ENCODE measurements around the gene PCCA. TPM values are rescaled to one million over a fixed set of nuclear protein-coding genes. Genes with fewer than 3 reads are reported as not detected.
"Not testable (repeated sequence)": the region's sequence is repeated elsewhere in the genome, so short reads cannot be mapped to it uniquely, and the experiment has no call there.

Gene PCCA
- total RNA-seq, 1 donor from 2014 or later: 24.4 TPM

DNA sequence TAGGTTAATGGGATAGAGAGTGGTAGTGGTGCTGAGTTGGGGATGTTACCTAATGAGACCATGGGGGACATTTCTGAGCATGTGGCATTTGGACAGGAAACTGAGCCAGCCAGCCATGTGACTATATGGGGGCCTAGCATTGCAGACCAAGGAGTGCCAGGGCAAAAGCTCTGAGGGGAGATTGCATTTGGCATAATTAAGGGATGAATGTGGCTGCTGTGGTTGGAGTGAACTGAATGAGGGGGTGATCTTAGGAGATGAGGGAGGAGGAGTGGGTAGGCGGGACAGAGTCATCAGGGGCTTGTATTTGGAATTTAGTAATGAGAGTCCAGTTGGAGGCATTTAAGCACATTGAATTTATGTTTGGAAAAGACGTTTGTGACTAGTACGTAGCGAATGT is 6.6 kb downstream of the PCCA start:
- no peak for DNase-seq (ENCODE audit: extremely low read depth, low read depth, low spot score)

DNA sequence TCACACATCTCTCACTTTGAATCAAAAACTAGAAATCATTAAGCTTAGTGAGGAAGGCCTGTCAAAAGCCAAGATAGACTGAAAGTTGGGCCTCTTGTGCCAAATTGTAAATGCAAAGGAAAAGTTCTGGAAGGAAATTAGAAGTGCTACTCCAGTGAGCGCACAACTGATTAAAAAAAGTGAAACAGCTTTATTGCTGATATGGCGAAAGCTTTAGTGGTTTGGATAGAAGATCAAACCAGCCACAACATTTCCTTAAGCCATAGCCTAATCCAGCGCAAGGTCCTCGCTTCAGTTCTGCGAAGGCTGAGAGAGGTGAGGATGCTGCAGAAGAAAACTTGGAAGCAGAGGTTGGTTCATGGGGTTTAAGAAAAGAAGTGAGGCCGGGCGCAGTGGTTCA is 7.6 kb downstream of the PCCA start:
- DNase-seq (ENCODE audit: extremely low read depth, low read depth, low spot score): no peak

DNA sequence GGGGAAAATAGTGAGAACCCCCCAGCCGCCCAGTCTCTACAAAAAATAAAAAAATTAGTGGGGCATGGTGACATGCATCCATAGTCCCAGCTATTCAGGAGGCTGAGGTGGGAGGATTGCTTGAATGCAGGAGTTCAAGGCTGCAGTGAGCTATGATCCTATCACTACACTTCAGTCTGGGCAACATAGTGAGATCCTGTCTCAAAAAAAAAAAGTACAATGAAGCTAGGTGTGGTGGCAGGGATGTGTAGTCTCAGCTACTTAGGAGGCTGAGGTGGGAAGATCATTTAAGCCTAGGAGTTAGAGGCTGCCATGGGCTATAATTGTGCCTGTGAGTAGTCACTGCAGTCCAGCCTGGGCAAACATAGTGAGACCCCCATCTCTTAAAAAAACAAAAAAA is 8.9 kb downstream of the PCCA start:
- no peak for DNase-seq (ENCODE audit: extremely low read depth, low read depth, low spot score)

DNA sequence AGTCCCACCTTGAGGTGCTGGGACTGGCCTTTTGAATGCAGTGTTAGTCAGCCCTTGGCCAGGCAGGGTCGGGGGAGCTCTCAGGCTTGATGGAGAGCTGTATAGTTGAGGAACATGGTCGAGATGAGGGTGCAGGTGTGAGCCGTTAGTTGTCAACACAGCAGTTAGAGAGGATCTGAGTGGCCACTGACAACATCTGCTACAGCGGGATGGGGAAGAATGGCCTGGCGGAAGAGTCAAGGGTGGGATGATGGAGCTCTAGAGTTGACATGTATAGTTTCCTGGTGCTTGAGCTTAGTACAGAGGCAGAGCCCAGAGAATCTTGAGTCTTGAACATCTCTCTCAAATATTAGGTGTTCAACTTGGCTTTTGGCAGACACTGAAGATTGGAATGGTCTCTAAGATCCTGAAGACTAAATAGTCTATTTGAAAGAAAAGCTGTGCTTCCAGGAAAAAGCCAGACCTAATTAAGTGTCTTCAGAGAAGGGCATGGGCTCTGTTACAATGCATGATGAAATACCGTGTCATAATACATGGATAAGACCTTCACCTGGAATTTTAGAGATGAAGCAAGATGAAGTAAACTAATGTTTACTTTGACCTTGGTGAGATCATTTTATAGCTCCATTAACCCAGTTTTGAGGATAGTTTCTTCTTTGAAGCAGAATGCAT is 9.7 kb downstream of the PCCA start:
- DNase-seq (ENCODE audit: extremely low read depth, low read depth, low spot score): no peak

DNA sequence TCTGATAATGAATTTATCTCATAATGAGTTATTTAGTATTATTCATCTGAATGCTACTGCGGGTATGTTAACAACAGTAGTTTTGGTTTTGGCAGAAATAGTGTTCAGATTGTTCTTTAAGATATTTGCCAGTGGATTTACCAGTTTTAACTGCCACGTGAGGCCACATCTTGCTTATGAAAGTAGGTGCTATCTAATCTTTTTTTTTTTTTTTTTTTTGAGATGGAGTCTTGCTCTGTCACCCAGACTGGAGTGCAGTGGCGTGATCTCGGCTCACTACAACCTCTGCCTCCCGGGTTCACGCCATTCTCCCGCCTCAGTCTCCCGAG is 10.2 kb downstream of the PCCA start:
- DNase-seq (ENCODE audit: extremely low read depth, low read depth, low spot score): not testable (repeated sequence)

DNA sequence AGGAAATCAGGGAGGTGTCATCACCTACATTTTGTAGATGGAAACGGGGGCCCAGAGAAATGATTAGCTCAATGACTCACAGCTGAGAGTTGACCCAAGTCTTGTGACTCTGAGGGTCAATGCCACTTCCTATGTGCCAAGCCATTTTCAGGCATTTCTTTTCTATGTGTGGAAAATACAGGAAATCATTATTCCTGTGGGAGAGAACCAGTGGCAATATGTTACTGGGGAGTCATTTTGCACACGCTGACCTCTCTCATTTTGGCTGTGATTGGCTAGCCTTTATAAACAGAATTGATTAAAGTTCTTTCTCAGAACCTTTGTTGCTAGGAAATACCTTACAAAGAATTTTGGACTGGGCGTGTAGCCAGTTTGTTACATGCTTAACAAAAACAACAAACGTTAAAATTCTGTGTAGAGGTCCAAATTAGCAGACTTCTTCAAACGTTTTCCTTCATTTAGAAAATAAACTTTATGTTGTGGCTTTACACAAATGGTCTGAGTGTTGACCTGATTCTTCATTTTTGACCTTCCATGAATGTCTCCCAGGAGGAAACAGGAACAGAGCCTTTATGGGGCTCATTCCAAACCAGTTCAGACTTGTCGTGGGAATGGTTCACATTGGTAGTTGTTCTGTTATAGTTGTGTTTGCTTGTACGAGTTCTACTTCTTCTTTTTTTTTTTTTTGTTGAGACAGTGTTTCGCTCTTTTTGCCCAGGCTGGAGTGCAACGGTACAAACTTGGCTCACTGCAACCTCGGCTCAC is 11.4 kb downstream of the PCCA start:
- peak; percentile 86 for DNase-seq (ENCODE audit: extremely low read depth, low read depth, low spot score)

DNA sequence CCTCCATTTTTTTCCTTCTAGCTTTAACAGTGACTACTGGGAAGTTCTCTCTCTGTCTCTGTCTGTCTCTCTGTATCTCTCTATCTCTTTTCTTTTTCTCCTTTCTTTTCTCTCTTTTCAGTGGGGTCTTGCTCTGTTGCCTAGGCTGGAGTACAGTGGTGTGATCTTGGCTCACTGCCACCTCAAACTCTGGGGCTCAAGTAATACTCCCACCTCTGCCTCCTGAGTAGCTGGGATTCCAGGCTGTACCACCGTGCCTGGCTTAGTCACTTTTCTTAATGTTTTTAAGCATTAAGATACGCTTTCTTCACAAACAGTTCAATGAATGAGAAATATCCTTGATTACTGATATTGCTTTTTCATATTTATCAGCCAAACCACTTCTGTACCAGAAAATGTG is 13.1 kb downstream of the PCCA start:
- no peak for DNase-seq (ENCODE audit: extremely low read depth, low read depth, low spot score)

DNA sequence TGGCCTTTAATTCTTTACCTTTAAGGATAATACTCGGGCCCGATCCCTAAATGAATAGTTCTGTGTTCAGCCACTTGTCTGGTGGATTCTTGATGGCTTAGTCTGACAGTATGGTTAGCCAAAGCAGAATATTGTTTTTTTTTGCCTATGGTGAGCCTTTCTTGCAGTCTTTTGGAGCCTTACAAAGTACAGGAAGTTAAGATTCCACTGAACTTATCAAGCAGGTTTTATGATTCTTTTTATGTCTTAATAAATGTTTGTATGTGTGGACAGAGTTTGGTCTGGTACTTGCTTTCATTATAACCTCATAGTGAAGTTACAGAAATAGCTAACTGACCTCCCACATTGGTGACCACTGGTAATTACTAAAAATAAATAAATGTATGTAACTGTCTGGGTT is 17.1 kb downstream of the PCCA start:
- DNase-seq (ENCODE audit: extremely low read depth, low read depth, low spot score): no peak

DNA sequence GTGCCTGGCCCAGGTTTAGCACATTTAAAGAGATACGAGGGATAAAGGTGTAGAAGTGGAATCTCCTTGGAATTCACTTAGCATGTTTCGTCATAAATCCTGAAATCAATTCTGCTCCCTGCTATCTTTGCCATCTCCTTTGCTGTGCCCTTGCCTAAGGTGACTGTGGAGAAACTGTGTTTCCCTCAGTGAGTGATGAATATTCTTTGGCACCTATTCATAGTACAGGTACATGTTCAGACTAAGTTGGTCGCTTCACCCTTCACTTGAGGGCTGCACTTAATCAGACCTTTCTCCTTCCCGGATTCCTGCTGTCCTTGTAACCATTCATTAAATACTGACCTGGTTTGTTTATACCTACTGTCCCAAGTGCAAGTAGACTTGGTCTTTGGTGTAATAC is 17.8 kb downstream of the PCCA start:
- DNase-seq (ENCODE audit: extremely low read depth, low read depth, low spot score): no peak

DNA sequence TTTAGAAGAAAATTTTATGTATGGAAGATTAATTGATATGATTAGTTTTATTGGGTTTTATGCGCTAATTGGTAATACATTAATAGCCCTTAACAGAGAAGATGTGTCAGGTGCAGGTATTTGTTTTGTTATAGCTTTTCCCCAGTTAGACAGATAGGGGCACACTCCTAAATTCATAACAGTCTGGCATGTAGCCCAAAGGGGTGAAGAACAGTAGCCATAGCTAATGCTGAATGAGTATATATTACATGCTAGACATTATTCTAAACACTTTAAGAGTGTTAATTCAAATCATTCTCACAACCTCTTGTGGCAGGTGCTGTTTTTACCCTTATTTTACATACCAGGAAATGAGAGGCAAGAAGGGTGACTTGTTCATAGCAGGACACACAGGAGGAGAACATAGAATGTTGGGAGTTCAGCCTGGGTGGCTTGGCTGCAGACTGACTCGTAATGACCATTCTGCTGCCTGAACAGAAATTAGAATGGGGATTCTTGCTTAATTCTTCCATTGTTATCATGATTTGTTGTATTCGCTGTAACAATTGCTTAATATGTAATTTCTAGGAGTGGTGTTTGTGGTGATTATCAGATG is 20.1 kb downstream of the PCCA start:
- no peak for DNase-seq (ENCODE audit: extremely low read depth, low read depth, low spot score)

DNA sequence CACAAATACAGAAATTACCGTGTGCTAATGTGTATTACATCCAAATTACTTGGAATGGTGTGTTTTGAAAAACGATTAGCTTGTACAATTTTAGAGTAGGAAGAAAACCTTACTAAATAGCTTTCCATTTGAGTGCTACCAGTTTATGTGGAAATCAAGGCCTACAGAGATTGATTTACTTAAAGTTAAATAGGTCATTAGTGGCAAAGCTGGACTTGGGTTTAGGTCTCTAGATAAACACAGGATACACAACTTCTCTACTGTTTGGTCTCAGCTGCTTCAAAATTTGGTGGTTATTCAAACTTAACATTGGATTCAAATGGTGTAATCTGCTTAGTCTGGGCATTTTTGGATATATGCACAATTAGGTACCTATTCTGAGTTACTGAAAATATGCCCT is 21.4 kb downstream of the PCCA start:
- DNase-seq (ENCODE audit: extremely low read depth, low read depth, low spot score): no peak

DNA sequence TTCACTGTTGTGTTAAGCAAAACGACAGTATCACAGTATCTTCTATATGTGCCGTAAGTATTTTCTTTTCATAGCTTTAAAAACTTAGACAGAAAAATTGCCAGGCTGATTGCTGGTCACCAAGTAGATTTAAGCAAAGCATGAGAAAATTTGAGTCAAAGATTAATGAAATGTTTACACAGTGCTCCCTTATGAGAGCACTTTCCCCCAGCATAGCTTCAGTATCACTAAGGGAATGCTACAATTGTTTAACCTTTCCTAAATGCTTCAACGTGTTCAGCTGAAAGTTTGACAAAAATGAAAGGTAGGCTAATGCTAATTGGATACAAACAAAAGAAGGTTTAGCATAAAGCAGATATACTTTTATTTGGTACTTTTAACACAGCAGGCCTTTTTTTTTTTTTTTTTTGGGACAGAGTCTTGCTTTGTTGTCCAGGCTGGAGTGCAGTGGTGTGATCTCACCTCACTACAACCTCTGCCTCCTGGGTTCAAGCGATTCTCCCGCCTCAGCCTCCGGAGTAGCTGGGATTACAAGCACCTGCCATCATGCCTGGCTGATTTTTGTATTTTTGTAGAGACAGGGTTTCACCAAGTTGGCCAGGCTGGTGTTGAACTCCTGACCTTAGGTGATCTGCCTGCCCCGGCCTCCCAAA is 23.4 kb downstream of the PCCA start:
- no peak for DNase-seq (ENCODE audit: extremely low read depth, low read depth, low spot score)

DNA sequence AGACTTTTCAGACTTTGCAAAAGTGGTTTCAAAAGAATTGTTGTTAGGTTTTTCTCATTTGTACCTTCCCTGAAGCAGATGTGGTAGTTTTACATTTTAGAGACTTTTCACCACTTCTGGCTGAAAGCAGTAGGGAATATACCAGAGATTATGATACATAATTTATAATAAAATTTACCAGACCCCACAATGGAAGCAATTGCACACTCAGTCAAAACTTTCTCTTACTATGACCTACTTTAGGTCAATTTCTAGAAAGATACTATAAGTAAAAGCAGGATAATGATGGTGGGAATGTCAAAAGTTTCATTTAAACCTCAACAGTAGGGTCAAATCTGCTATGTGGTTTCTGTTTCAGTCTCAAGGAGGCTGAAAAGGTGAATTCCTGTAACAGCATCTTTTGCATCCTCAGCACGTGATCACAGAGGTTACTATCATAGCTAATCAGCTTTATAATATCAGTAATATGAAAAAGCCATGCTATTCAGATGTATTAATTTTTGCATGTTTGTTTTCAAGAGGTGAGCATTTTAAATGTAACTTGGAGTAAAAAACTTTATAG is 26.9 kb downstream of the PCCA start:
- no peak for DNase-seq (ENCODE audit: extremely low read depth, low read depth, low spot score)

DNA sequence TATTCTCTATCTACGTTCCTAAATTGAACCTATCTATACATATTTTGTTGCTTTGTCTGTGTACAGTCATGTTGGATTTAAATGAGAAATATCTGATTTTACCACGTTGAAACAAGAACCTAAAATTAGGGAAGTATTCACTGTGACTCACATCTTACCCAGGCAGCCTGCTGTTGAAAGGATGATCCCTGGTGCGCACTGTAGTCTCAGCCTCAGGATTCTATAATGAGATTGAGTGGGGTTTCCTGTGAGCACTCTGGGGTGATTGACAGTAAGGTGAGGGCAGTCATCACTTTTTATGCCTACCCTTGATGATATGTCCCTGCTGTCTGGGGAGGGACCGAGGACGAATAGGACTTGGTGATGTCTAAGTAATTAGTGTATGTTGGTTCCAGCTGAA is 35.4 kb downstream of the PCCA start:
- DNase-seq (ENCODE audit: extremely low read depth, low read depth, low spot score): no peak

DNA sequence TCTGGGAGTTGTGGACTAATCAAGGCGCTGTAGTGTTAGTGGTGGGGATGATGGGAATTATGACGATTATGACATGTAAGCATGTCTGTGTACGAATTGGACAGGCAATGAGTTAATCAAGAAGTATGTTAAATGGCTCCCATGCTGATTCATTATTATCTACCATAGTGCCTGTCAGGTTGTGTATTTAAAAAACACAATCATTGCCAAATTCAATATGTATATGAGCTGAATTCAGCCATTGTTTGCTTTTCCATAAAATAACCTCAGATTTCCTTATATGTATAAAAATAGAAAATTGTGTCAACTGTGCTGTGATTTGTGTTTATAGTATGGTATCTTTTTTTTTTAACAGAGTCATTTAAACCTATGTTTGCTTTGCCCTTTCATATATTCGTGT is 37.1 kb downstream of the PCCA start:
- DNase-seq (ENCODE audit: extremely low read depth, low read depth, low spot score): no peak

DNA sequence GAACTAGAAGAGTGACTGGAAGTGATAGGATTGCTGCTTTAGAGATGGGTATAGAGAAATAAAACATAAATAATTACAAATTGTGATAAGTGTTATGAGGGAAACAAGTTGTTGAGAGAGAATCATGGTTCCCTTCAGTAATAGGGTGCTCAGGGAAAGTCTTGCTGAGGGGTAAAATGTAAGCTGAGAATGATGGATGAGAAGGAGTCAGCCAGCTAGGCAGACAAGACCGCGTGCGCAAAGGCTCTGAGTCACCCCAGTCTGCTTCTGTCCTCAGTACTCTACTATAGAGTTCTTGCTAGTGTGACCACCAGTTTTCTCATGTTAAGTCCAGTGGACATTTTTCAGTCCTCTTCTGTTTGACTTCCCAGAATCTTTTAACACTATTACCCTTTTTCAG is 39.5 kb downstream of the PCCA start:
- no peak for DNase-seq (ENCODE audit: extremely low read depth, low read depth, low spot score)

DNA sequence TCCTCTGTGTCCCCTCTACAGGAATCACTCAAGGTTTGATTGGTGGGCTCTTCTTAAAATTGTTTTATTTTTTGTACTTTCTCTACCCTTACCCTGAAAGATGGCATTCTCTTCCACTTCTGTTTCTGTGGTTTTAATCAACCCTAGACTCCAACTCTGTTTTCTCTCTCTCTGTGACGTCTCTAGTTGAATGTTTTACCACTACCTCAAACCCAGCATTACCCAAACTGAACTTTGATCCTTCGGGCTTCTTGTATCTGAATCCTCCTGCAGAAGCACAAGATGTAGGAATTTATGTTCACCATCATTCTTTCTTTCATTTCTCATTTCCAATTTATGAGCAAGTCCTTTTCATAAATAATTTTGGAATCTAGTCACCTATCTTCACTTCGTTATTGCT is 39.9 kb downstream of the PCCA start:
- DNase-seq (ENCODE audit: extremely low read depth, low read depth, low spot score): no peak

DNA sequence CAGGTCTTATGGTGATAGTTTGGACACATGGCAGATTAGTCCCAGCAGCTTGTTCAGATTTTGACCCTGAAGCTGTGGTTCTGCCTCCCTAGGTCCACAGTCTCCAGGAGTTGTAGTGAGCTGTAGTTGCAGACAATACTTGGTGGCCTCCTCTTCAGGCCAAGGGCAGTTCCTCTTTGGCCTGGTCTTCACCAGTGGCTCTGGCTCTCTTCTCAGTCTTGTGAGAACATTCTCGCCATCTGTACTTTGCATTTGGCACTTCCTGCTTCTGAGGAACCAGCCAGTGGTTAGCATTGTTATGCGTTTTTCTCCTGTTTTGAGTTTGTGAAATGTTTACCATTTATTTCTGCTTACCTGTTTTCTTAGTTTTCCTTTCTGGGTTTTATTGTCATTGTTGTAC is 40.7 kb downstream of the PCCA start:
- peak; percentile 4 for DNase-seq (ENCODE audit: extremely low read depth, low read depth, low spot score)

DNA sequence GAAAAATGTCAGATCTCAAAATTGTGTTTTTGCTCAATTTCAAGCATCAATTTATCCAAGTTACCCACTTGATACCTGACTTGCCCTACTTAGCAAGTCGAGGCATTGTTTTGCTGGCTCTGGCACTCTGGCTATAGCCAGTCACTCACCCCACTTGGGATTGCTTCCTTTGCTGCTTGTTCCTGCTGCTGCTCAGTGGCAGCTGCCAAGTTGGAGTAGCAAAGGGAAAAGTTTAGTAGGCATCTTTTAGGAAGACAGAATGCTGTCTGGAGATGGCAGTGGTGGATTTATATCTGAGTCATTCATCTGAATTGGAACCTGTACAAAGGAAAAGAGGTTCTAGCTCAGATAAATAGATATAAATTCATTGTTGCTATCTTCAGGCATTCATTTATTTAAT is 41.2 kb downstream of the PCCA start:
- DNase-seq (ENCODE audit: extremely low read depth, low read depth, low spot score): peak; percentile 10

DNA sequence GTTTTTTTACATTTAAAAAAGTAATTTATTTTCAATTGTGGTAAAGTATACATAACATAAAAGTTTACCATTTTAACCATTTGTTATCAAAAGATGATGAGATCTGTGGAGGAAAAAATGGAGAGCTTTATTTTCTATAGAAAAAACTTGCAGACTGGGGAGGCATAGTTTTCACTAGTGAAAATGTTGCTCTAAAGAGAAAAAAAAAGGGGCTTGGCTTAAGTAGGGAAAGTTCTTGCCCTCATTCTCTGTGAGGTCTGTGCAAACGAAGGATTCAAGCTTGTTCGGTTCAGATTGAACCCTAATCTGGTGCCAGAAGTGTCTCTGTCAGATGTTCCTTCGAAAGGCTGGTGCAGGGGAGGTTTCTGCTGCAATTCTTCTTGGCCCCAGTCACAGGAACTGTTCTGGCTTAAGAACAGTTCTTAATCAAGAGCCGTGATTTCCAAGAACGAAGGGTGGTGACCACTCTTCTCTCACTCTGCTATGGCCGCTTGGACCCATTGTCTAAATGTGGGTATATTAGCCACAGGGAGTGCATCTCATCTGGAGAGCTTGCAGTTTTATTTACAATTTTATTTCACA is 42.1 kb downstream of the PCCA start:
- no peak for DNase-seq (ENCODE audit: extremely low read depth, low read depth, low spot score)
